Peyer's patch (tissue), 4 donors: ENCODE data around the gene MICAL3. TPM values are rescaled to one million over a fixed set of nuclear protein-coding genes. Genes with fewer than 3 reads are reported as not detected.

ENCODE experiments used
- DNase-seq, 3 donors: peaks; one replicate each; pipeline ENCODE4 v3.0.0-alpha.2; 2017 to 2019
- H3K27ac ChIP-seq, 4 donors: fragments of 200-600 bp; sonication (generic); one replicate each; pipeline ENCODE4 v1.5.1; 2016 to 2019
- H3K27me3 ChIP-seq, 2 donors: fragments of 200-600 bp; sonication (generic); one replicate each; pipeline ENCODE4 v1.5.1; 2019
- H3K36me3 ChIP-seq, 3 donors: fragments of 200-600 bp; sonication (generic); one replicate each; pipeline ENCODE4 v1.5.1; 2016 to 2019
- H3K4me1 ChIP-seq, 4 donors: fragments of 200-600 bp; sonication (generic); one replicate each; pipeline ENCODE4 v1.5.1; 2016 to 2019
- H3K4me3 ChIP-seq, 4 donors: fragments of 200-600 bp; sonication (generic); 1 replicate in 3 of 4; 2 replicates in 1 of 4; pipeline ENCODE4 v1.5.1; 2016 to 2019; ENCODE audit warnings: mild to moderate bottlenecking in 1 of 4
- H3K9me3 ChIP-seq, 4 donors: fragments of 200-600 bp; sonication (generic); one replicate each; pipeline ENCODE4 v1.5.1; 2016 to 2019; ENCODE audit warnings: mild to moderate bottlenecking in 1 of 4
- POLR2A ChIP-seq, 2 donors: fragments of 450-650 bp; IDR thresholded peaks; one replicate each; pipeline ENCODE4 v1.5.1; 2017; ENCODE audit warnings: antibody characterized with exemption in 2 of 2, mild to moderate bottlenecking in 2 of 2, moderate library complexity in 2 of 2
- total RNA-seq, 4 donors: library from RNA; depleted of rRNA; stranded (reverse); fragments of >200 nt; gene quantifications; one replicate each; pipeline ENCODE4 v1.1.0, GENCODE V29; 2016
- TF ChIP-seq, protein P1 (sequence below), 6 experiments: fragments of 450-650 bp in 4 of 6; fragments of 200-600 bp in 2 of 6; sonication (generic) in 1 of 6; IDR thresholded peaks; one replicate each; pipeline ENCODE4 v1.5.1; 2017 to 2019; ENCODE audit warnings: antibody characterized with exemption in 6 of 6, mild to moderate bottlenecking in 3 of 6, moderate library complexity in 1 of 6

Gene MICAL3
- total RNA-seq, 4 donors from 2014 or later: 68.5 to 99.1 (median 88.7) TPM

DNA sequence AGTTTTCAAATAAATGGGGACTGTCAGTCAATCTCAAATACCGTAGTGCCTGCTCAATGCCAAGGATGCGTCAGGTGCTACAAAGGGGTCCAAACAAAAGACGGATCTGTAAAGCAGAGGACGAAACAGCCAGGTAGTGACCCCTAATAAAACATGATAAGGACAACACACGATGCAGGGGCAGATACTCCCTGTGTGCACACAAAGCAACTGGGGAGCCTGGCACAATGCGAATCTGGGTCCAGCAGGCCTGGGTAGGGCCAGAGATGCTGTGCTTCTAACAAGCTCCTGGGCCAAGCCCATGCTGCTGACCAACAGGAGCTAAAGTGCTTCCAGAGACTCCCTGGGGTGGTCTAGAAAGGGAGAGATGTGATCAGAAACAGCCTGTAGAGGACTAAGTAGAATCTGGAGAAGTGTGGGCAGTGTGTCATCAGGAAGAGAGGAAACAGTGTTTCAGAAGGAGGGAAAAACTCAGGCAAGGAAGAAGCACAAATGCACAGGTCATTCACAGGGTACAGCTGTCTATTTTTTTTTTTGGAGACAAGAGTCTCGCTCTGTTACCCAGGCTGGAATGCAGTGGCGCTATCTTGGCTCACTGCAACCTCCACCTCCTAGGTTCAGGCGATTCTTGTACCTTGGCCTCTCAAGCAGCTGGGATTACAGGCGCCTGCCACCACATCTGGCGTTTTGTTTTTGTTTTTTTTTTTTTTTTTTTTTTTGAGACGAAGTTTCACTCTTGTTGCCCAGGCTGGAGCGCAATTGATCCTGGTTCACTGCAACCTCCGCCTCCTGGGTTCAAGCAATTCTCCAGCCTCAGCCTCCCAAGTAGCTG lies 74.5 kb downstream of the MICAL3 start:
- no peak overlapping the region for H3K27ac ChIP-seq

DNA sequence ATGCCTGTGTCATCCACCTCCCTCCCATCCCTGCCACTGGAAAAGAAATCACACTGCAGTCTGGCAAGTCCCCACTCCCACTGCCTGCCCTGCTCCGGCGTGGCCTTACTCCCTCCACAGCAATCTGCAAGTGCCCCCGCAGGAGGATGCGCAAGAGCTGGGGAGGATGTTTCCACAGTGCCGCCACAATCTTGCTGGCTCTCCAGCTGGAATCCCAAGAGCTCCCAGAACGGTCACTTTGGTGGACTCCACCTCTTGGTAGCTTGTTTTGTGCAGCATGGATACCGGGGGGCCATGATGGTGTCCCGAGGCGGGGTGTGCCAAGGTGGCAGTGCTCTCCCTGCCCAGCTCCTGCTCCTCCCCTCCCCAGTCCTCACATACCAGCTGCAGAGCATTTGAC lies 76.3 kb downstream of the MICAL3 start:
- no peak overlapping the region for H3K4me3 ChIP-seq
- peaks cover 0 to 22% (median 1%) of the 10 kb centered on the region in 4 donors for H3K4me1 ChIP-seq

More for the DNA sequence above, 74.5 kb downstream of the MICAL3 start:
- no peaks in the 10 kb centered on the region for H3K36me3 ChIP-seq
- no peak for DNase-seq
- no peaks in the 10 kb centered on the region for H3K9me3 ChIP-seq
- TF ChIP-seq, protein P1, sequence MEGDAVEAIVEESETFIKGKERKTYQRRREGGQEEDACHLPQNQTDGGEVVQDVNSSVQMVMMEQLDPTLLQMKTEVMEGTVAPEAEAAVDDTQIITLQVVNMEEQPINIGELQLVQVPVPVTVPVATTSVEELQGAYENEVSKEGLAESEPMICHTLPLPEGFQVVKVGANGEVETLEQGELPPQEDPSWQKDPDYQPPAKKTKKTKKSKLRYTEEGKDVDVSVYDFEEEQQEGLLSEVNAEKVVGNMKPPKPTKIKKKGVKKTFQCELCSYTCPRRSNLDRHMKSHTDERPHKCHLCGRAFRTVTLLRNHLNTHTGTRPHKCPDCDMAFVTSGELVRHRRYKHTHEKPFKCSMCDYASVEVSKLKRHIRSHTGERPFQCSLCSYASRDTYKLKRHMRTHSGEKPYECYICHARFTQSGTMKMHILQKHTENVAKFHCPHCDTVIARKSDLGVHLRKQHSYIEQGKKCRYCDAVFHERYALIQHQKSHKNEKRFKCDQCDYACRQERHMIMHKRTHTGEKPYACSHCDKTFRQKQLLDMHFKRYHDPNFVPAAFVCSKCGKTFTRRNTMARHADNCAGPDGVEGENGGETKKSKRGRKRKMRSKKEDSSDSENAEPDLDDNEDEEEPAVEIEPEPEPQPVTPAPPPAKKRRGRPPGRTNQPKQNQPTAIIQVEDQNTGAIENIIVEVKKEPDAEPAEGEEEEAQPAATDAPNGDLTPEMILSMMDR (IDR thresholded peaks at IDR 0.05): no peak
- no peak overlapping the region for H3K4me3 ChIP-seq
- peaks cover 0 to 18% (median 0%) of the 10 kb centered on the region in 4 donors for H3K4me1 ChIP-seq
- no peaks in the 10 kb centered on the region for H3K27me3 ChIP-seq

DNA sequence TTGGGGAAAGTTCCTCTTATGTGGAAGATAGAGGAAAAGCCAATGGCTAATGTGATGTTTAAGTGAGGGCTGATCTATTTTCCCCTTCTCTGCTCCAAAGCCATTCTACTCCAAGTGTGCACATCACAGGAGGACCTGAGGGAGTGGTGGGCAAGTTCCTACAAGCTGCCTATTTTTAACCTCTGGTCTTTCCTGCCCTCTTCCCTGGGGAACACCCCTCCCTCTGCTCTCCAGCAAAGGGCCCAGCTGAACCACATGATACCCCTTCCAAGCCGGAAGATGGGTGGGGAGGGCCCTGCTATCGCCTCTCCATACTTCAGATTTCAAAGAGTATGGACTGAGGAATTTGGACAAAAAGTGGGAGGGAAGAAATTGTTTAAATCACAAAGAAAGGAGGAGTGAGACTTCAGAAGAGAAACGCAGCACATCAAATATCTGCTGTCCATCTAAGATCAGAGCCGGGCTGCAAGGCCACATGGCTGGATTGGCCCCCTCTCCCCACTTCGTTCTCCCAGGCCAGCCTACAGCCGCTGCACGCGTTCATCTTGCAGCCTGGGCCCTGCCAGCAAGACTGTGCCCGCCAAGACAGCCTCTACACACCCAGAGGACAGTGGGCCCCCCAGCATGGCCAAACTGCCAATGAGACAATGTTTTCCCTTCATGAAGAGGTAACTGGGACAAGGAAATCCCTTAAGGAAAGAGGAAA lies 77.5 kb downstream of the MICAL3 start:
- Histone ChIP-seq H3K27ac (no peak overlapping the region), H3K4me3 (no peak overlapping the region), H3K9me3 (no peaks in the 10 kb centered on the region), H3K36me3 (no peaks in the 10 kb centered on the region), H3K4me1 (peaks cover 0 to 22% (median 1%) of the 10 kb centered on the region in 4 donors), H3K27me3 (no peaks in the 10 kb centered on the region)
- TF ChIP-seq, protein P1 (IDR thresholded peaks at IDR 0.05): no peak
- TF ChIP-seq POLR2A (IDR thresholded peaks at IDR 0.05): no peak
- DNase-seq: no peak

More for the DNA sequence above, 76.3 kb downstream of the MICAL3 start:
- no peak overlapping the region for H3K27ac ChIP-seq
- DNase-seq: no peak
- TF ChIP-seq, protein P1 (IDR thresholded peaks at IDR 0.05): no peak
- no peak for TF ChIP-seq POLR2A (IDR thresholded peaks at IDR 0.05)
- H3K9me3 ChIP-seq: no peaks in the 10 kb centered on the region
- no peaks in the 10 kb centered on the region for H3K27me3 ChIP-seq
- no peaks in the 10 kb centered on the region for H3K36me3 ChIP-seq

GRCh38 chr22:17945888-17946648 lies 78.3 kb downstream of the MICAL3 start:
- TF ChIP-seq, protein P1 (IDR thresholded peaks at IDR 0.05): no peak
- no peak for TF ChIP-seq POLR2A (IDR thresholded peaks at IDR 0.05)
- Histone ChIP-seq H3K9me3 (no peaks in the 10 kb centered on the region), H3K27ac (no peak overlapping the region), H3K4me3 (no peak overlapping the region), H3K4me1 (peaks cover 0 to 22% (median 1%) of the 10 kb centered on the region in 4 donors), H3K36me3 (no peaks in the 10 kb centered on the region), H3K27me3 (no peaks in the 10 kb centered on the region)
- no peak for DNase-seq

DNA sequence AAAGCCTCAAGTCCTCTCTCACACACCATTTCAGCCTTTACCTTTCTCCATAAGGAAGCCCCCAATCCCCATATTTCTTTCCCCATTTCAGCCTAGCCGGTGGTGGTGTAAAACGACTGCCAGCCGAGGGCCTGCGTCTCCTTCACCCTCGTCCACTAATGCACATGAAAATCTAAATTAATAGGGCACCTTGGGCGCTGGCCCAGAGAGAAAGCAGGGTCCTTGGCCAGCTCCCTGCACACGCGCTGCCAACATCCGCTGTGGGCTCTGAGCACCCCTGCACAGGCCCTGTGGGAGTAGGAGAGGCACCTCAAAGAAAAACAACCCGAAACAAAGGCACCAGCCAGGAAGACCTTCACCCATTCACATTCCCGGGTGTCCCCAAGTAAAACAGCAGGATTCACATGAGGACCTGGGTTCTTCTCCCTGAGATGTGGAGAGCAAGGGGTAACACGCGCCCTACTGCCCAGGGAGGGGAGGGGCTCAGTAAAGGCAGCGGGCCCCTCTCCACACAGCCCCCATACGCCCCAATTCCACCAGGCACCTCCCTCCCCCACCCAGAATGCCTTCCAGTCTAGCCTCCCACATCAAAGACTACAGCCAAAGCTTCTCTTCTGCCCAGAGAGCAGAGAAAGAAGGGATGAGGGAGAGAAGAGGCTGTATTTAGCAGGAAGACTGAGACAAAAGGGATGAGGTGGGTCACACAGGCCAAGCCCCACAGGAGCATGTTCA lies 79.0 kb downstream of the MICAL3 start:
- no peak for TF ChIP-seq POLR2A (IDR thresholded peaks at IDR 0.05)
- TF ChIP-seq, protein P1 (IDR thresholded peaks at IDR 0.05): no peak
- H3K27me3 ChIP-seq: no peaks in the 10 kb centered on the region
- no peaks in the 10 kb centered on the region for H3K9me3 ChIP-seq
- peaks cover 0 to 22% (median 1%) of the 10 kb centered on the region in 4 donors for H3K4me1 ChIP-seq
- DNase-seq: no peak
- H3K4me3 ChIP-seq: no peak overlapping the region
- H3K36me3 ChIP-seq: no peaks in the 10 kb centered on the region
- H3K27ac ChIP-seq: no peak overlapping the region
